Measurements from ENCODE around the gene FGFR3.
"Not testable (repeated sequence)": the region's sequence is repeated elsewhere in the genome, so short reads cannot be mapped to it uniquely, and the experiment has no call there.

GRCh38 chr4:1844618-1845017 is 51.5 kb downstream of the FGFR3 start:
- TF ChIP-seq POLR2A, CTCF (IDR thresholded peaks at IDR 0.05): not testable (repeated sequence)
